Colonic mucosa (tissue), 4 donors: Measurements from ENCODE around the gene CASS4. TPM values are rescaled to one million over a fixed set of nuclear protein-coding genes. Genes with fewer than 3 reads are reported as not detected.
A peak's percentile ranks its signal among the peaks of the same experiment; 100 is the strongest.
"Not testable (repeated sequence)": the region's sequence is repeated elsewhere in the genome, so short reads cannot be mapped to it uniquely, and the experiment has no call there.

Experiments used
- DNase-seq: peaks from one replicate; pipeline ENCODE4 v3.0.0-alpha.2; 2020
- H3K27ac ChIP-seq: fragments of 200-600 bp; one replicate; pipeline ENCODE4 v1.8.0; 2021
- H3K27me3 ChIP-seq: fragments of 200-600 bp; one replicate; pipeline ENCODE4 v1.8.0; 2021
- H3K36me3 ChIP-seq: fragments of 200-600 bp; one replicate; pipeline ENCODE4 v1.8.0; 2021
- H3K4me1 ChIP-seq: fragments of 200-600 bp; one replicate; pipeline ENCODE4 v1.8.0; 2021; ENCODE audit warnings: mild to moderate bottlenecking
- H3K4me3 ChIP-seq: fragments of 200-600 bp; one replicate; pipeline ENCODE4 v1.8.0; 2021
- H3K9ac ChIP-seq, 2 donors: one replicate each; pipeline ENCODE4 v1.7.0; 2013; ENCODE audit warnings: control low read depth in 2 of 2, low read depth in 2 of 2, low read length in 2 of 2
- H3K9me3 ChIP-seq: fragments of 200-600 bp; one replicate; pipeline ENCODE4 v1.8.0; 2021
- CTCF ChIP-seq: fragments of 200-600 bp; IDR thresholded peaks from one replicate; pipeline ENCODE4 v1.8.0; 2022; ENCODE audit warnings: antibody characterized with exemption, mild to moderate bottlenecking
- intact Hi-C: fragments of 100-400 bp; cut with DNase I; formaldehyde crosslinking; loops from one replicate; pipeline ENCODE4 v1.14.1; 2022
- total RNA-seq, 2 donors: library from RNA; stranded (reverse); fragmentation: NEBNext Ultra II Directional in 1 of 2; extraction: Animal tissue kit (Norgen Biotek cat#: 25700) in 1 of 2; gene quantifications; one replicate each; pipeline ENCODE4 v1.2.1, GENCODE V29; 2021
- donor health status: healthy.
- donor health status: DM: no; HTN: no; CAD: no.
- donor health status: DM: no; HTN: no; CAD: no.

CASS4 gene
- total RNA-seq, 2 donors from 2014 or later, result 0.17 to 0.98 TPM

- Histone ChIP-seq H3K4me1 (no peaks in the 10 kb centered on the region), H3K9ac (no peak overlapping the region), H3K27me3 (no peaks in the 10 kb centered on the region), H3K36me3 (peaks cover 5% of the 10 kb centered on the region), H3K4me3 (no peak overlapping the region), H3K27ac (no peak overlapping the region), H3K9me3 (no peaks in the 10 kb centered on the region)
- no peak for DNase-seq
- intact Hi-C loops, result no loop called here
- TF ChIP-seq CTCF, result no peak
Measured at GRCh38 chr20:56406910-56407309, 5.2 kb upstream of the CASS4 start.

- Histone ChIP-seq H3K27me3 (no peaks in the 10 kb centered on the region), H3K27ac (no peak overlapping the region), H3K4me3 (no peak overlapping the region), H3K4me1 (no peaks in the 10 kb centered on the region), H3K36me3 (no peaks in the 10 kb centered on the region), H3K9ac (no peak overlapping the region), H3K9me3 (no peaks in the 10 kb centered on the region)
- intact Hi-C loops, result no loop called here
- TF ChIP-seq CTCF, result no peak
- no peak for DNase-seq
Measured at GRCh38 chr20:56409521-56409920, 2.5 kb upstream of the CASS4 start.

- no peak overlapping the region for H3K9ac ChIP-seq
- no peak for TF ChIP-seq CTCF
- no peaks in the 10 kb centered on the region for H3K36me3 ChIP-seq
- H3K27ac ChIP-seq, result no peak overlapping the region
- H3K4me1 ChIP-seq, result no peaks in the 10 kb centered on the region
- no peak overlapping the region for H3K4me3 ChIP-seq
- intact Hi-C loops, result no loop called here
- no peak for DNase-seq
- H3K27me3 ChIP-seq, result no peaks in the 10 kb centered on the region
- no peaks in the 10 kb centered on the region for H3K9me3 ChIP-seq
Measured at GRCh38 chr20:56409956-56410355, 2.1 kb upstream of the CASS4 start.

GRCh38 chr20:56411287-56411686 is 773 bp upstream of the CASS4 start:
- H3K9ac ChIP-seq, H3K4me3 ChIP-seq, DNase-seq, H3K9me3 ChIP-seq, intact Hi-C loops, H3K4me1 ChIP-seq, H3K27me3 ChIP-seq, H3K36me3 ChIP-seq: not testable (repeated sequence)
- H3K27ac ChIP-seq, result peak overlapping the region; percentile 52

GRCh38 chr20:56412473-56412790 is 372 bp downstream of the CASS4 start:
- Histone ChIP-seq H3K4me3 (no peak overlapping the region), H3K36me3 (no peaks in the 10 kb centered on the region), H3K27me3 (no peaks in the 10 kb centered on the region), H3K27ac (peak overlapping the region; percentile 52), H3K9me3 (no peaks in the 10 kb centered on the region), H3K4me1 (no peaks in the 10 kb centered on the region), H3K9ac (peak overlapping the region in 1 of 2 donors; percentile 1)
- intact Hi-C loops, result no loop called here
- DNase-seq, result no peak
- TF ChIP-seq CTCF, result no peak

- no peak for TF ChIP-seq CTCF
- no peaks in the 10 kb centered on the region for H3K36me3 ChIP-seq
- DNase-seq, result no peak
- H3K4me1 ChIP-seq, result no peaks in the 10 kb centered on the region
- H3K27ac ChIP-seq, result peak overlapping the region; percentile 52
- no peaks in the 10 kb centered on the region for H3K9me3 ChIP-seq
- no peak overlapping the region for H3K9ac ChIP-seq
- intact Hi-C loops, result no loop called here
- no peaks in the 10 kb centered on the region for H3K27me3 ChIP-seq
- no peak overlapping the region for H3K4me3 ChIP-seq
Measured at GRCh38 chr20:56412949-56413348, 889 bp downstream of the CASS4 start.
